UCSD-AML1 (cell line): ENCODE measurements around the gene CCL2.
"Not testable (repeated sequence)": the region's sequence is repeated elsewhere in the genome, so short reads cannot be mapped to it uniquely, and the experiment has no call there.

Experiments used
- DNase-seq: peaks from one replicate; lab custom pipeline; 2025; ENCODE audit not compliant: unreplicated experiment; lab: John Stamatoyannopoulos, UW

Gene CCL2

DNA sequence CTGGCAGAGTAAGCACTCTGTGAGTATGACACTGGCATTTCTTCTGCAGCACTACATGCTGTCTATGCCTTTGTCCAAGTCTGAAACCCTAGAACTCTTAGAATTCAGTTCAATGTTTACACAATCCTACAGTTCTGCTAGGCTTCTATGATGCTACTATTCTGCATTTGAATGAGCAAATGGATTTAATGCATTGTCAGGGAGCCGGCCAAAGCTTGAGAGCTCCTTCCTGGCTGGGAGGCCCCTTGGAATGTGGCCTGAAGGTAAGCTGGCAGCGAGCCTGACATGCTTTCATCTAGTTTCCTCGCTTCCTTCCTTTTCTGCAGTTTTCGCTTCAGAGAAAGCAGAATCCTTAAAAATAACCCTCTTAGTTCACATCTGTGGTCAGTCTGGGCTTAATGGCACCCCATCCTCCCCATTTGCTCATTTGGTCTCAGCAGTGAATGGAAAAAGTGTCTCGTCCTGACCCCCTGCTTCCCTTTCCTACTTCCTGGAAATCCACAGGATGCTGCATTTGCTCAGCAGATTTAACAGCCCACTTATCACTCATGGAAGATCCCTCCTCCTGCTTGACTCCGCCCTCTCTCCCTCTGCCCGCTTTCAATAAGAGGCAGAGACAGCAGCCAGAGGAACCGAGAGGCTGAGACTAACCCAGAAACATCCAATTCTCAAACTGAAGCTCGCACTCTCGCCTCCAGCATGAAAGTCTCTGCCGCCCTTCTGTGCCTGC is at the start of gene CCL2:
TSS of gene CCL2 (plus strand) at position 635 of the 730 bp plus-strand sequence. CDS start at position 700, 65 bp downstream.
- peak; percentile 62 for DNase-seq

DNA sequence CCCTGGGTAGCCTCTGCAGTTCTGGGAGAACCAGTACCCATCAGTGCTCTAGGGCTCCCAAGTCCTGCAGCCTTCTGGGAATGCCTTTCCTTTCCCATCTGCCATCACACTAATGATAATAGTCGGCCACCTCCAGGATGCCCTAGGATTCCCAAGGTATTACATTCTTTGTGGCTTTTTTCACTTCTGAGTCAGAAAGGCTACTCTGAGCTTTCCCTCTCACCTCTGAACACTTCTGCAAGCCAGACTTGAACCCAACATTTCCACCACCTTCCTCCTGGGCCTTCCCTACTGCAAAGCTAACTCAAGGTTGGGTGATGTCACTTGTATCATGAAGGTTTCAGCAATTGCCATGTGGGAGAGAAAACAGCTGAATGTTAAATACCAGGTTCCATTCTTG is 49.7 kb upstream of the CCL2 start:
- DNase-seq: no peak

GRCh38 chr17:34206569-34206968 is 48.5 kb upstream of the CCL2 start:
- no peak for DNase-seq

GRCh38 chr17:34207572-34207971 is 47.5 kb upstream of the CCL2 start:
- no peak for DNase-seq

GRCh38 chr17:34218748-34219147 is 36.3 kb upstream of the CCL2 start:
- DNase-seq: no peak

DNA sequence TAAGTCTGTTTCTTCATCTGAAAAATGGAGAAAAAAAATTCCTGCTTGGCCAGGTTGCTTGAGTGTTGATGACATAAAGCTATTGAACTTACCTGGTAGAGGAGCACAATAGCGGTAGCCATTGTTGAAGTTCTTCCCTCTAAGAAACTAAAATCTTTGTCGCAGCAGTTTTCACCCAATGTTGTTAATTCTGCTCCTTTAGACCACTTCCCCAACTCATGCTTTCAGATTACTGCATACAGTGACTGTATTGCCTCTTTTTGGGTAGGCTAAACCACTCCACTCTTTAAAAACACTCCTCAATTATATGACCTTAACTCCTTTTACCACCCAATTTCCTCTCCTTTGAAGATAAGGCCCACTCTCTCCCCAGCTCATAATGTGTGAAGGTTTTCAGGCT is 35.7 kb upstream of the CCL2 start:
- no peak for DNase-seq

GRCh38 chr17:34220045-34220751 is 34.9 kb upstream of the CCL2 start:
- no peak for DNase-seq

DNA sequence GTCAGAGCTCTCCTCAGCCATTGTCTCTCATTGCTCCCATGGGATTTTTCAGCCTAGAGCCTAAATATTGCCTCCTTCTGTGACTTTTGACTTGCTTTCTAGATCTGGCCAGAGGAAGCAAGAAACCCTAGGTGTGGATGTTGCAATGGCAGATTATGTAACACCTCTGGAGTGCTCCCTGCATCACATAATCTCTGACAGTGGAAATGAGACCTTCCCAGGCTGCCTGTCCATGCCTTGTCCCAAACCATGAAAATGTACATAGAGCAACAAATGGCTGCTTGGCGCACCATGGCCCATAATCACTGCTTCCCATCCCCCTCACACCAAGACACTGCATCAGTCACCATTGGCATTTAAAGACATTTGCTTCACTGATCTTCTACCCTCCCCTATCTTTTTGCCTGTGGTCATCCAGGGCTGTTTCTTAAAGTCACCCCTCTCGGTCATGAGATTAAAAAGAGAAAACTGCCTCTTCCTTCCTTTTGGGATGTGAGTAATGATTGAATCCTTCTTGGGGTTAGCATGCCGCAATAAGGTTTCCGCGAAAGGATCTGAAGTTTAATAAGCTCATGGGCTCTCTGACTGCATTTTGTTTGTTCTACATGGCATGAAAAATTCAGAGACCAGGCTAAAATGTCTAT is 34.2 kb upstream of the CCL2 start:
- DNase-seq: no peak

DNA sequence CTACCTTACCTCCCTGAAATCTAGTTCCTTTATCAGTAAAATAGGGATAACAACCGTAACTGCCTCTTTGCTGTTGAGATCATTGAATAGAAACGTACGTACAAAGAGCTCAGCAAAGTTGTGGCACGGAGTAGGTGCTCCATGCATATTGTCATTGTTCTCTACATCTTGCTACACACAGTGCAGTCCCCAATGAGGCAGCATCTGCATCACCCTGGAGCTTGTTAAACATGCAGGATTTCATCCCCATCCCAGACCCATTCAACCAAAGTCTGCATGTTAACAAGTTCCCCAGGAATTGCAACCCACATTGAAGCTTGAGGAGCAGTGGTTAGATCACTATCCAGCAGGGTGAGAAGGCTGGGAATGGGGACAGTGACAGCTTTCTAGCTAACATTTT is 33.7 kb upstream of the CCL2 start:
- DNase-seq: no peak

GRCh38 chr17:34222722-34223497 is 32.2 kb upstream of the CCL2 start:
- no peak for DNase-seq

DNA sequence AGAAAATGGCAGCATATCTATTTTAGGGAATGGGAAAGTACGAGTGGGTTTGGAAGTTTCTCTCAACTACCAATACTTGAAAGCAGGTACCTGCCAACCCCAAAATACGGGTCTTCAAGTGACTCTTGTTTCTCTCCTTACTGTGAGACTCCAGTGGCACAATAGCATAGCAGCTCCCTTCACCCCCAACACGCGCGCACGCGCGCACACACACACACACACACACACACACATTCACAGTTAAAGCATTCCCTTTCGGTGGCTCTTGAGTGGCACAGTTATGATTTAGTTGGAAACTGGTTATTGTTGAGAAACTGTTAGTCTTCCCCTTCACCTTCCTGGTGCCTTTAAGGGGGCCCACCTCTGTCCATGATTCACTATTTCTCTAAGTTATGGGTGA is 30.0 kb upstream of the CCL2 start:
- no peak for DNase-seq

DNA sequence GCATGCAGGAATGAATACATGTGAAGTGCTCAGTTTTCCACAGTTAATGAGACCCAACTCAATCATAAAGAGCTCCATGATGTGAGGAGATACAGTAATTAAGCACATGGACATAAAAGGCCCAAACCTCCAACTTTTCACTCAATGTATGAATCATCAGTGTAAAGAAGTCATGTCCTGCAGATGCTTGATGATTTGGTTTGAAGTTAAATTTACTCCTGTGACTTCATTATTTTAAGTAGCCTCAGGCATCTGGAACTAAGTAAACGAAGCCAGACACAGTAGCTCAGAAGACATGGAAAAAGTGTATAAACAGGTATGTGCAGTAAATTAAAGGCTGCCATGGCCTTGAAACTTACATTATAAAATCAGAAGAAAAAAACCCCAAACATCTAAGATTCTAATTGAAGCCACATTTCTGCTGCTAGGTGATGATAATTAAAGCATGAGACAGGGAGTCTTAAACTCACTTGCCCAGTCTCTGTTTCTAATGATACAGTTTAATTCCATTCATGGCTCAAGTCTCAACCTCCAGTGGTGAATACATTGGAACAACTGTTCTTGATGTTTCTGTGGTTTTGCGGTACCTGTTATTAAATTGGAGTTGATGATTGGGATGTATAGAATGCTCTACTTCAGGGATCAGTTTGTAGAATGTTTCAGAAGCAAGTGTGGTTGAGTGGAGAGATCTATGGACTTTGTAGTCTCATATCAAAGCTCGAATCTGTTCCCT is 28.9 kb upstream of the CCL2 start:
- no peak for DNase-seq

DNA sequence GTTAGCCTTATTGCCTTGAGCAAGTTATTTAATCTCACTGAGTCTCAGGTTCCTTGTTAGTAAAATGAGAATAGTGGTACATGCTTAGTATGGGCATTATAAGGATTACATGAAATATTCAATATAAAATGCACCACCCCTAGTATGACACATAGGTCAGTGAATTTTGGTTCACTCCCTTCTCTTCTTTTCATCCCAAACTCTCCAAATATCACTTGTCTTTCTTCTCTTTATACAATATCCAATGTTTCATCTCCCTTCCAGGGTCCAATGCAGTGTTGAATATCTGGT is 28.4 kb upstream of the CCL2 start:
- no peak for DNase-seq

DNA sequence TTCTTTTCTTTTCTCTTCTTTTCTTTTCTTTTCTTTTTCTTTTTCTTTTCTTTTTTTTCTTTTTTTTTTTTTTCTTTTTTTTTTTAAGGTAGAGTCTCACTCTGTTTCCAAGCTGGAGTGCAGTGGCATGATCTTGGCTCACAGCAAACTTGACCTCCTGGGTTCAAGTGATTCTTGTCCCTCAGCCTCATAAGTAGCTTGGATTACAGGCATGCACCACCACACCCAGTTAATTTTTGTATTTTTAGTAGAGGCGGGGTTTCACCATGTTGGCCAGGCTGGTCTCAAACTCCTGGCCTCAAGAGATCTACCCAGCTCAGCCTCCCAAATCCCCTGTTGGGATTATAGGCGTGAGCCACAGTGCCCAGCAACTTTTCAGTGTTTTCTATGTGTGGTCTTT is 27.8 kb upstream of the CCL2 start:
- DNase-seq: not testable (repeated sequence)

GRCh38 chr17:34227707-34228106 is 27.4 kb upstream of the CCL2 start:
- no peak for DNase-seq

DNA sequence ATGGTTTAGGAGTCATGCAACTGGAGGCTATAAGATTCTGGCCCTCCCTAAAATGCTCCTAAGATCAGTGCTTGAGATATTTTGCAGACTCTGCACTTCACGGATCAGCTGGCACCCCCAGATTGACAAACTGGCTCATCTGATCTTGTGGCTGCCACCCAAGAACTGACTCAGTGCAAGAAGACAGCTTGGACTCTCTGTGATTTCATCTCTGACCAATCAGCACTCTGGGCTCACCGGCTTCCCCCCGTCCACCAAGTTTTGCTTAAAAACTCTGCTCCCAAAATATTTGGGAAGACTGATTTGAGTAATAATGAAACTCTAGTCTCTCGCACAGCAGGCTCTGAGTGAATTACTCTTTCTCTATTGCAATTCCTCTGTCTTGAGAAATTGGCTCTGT is 26.3 kb upstream of the CCL2 start:
- no peak for DNase-seq

DNA sequence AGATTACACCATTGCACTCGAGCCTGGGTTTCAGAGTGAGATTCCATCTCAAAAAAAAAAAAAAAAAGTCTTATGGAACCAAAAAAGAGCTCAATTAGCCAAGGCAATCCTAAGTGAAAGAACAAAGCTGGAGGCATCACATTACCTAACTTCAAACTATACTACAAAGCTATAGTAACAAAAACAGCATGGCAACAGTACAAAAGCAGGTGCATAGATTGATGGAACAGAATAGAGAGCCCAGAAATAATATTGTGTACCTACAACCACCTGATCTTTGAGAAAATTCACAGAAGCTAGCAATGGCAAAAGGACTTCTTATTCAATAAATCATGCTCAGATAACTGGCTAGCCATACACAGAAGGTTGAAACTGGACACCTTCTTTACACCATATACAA is 24.7 kb upstream of the CCL2 start:
- DNase-seq: no peak

GRCh38 chr17:34234616-34235015 is 20.5 kb upstream of the CCL2 start:
- DNase-seq: no peak

DNA sequence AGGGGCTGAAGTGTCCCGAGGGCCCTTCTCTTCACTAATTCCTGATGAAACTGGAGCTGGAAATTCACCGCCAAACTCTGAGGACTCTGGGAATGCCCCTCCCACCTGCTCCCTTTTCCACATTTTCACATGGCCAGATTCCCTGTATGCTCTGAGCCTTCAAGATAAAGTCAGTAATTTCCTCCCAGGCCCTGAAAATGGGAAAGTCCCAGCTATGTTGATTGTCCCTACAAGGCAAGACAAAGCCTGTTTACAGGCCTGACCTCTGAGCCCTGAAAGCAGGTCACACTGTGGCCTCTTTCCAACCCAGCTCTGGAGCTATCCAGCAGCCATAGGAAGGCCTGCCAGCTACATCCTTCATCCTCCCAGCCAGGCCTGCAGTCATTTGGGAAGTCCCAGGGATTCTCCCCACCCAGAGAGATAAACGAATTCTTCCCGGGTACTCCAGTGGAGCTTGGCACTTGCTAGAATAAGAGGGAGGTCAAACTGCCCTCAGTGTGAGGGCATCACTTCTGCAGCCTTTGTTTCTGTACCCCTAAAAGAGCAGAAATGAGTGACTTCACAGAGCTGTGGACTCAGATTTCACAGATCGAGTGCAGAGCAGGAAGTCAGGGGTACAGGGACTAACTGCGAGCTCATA is 19.6 kb upstream of the CCL2 start:
- DNase-seq: no peak

- no peak for DNase-seq
Observed at GRCh38 chr17:34236281-34236892, 18.7 kb upstream of the CCL2 start.
